Caco-2 (cell line): ENCODE measurements around the gene DNAJC4. TPM values are rescaled to one million over a fixed set of nuclear protein-coding genes. Genes with fewer than 3 reads are reported as not detected.

Experiments used
- BruUV-seq: library from RNA; stranded (reverse); fragments of 400-500 nt; replicated peaks from 2 replicates; lab custom pipeline; 2021; lab: Mats Ljungman, UMichigan
- CTCF ChIA-PET: fragments of 300-600 bp; sonication (Branson Sonifier 250); formaldehyde crosslinking; loops from one replicate; lab custom pipeline; 2022; ENCODE audit warnings: antibody characterized with exemption; lab: Charles Lee
- POLR2A ChIA-PET: fragments of 300-600 bp; sonication (Branson Sonifier 250); formaldehyde crosslinking; loops from one replicate; lab custom pipeline; 2022; ENCODE audit warnings: antibody characterized with exemption; lab: Charles Lee
- DNase-seq, 2 experiments: peaks; one replicate each; pipeline versions ENCODE4 v3.0.0 to v3.0.0-alpha.2; 2020 to 2022
- H3K27me3 ChIP-seq: replicated peaks from 2 replicates; pipeline ENCODE4 v1.6.0; 2011; ENCODE audit warnings: low read length; ENCODE audit not compliant: control insufficient read depth, insufficient read depth
- H3K36me3 ChIP-seq: 2 replicates; pipeline ENCODE4 v1.5.1; 2011; ENCODE audit warnings: low read length; ENCODE audit not compliant: control insufficient read depth, insufficient read depth
- H3K4me1 ChIP-seq: fragments of 250-450 bp; sonication (Bioruptor Pico); 2 replicates; pipeline ENCODE4 v1.5.1; 2020; ENCODE audit warnings: mild to moderate bottlenecking
- H3K4me3 ChIP-seq: 2 replicates; pipeline ENCODE4 v1.5.1; 2011; ENCODE audit warnings: low read depth, mild to moderate bottlenecking, control low read depth, low read length
- H3K9me3 ChIP-seq: fragments of 250-450 bp; sonication (Bioruptor Pico); 2 replicates; pipeline ENCODE4 v1.5.1; 2020; ENCODE audit warnings: mild to moderate bottlenecking, moderate library complexity
- H3K27ac Mint-ChIP-seq: one replicate; pipeline ENCODE4 v1.8.0; 2022; ENCODE audit warnings: mixed read lengths; ENCODE audit not compliant: unreplicated experiment
- H3K27me3 Mint-ChIP-seq: one replicate; pipeline ENCODE4 v1.8.0; 2022; ENCODE audit warnings: mixed read lengths; ENCODE audit not compliant: insufficient read depth, unreplicated experiment
- H3K36me3 Mint-ChIP-seq: one replicate; pipeline ENCODE4 v1.8.0; 2022; ENCODE audit warnings: mild to moderate bottlenecking, mixed read lengths; ENCODE audit not compliant: insufficient read depth, unreplicated experiment
- H3K4me1 Mint-ChIP-seq: one replicate; pipeline ENCODE4 v1.8.0; 2022; ENCODE audit warnings: low read depth, mixed read lengths; ENCODE audit not compliant: unreplicated experiment
- H3K4me3 Mint-ChIP-seq: one replicate; pipeline ENCODE4 v1.8.0; 2022; ENCODE audit warnings: mild to moderate bottlenecking, moderate library complexity, mixed read lengths; ENCODE audit not compliant: unreplicated experiment
- H3K9me3 Mint-ChIP-seq: one replicate; pipeline ENCODE4 v1.8.0; 2022; ENCODE audit warnings: mixed read lengths; ENCODE audit not compliant: unreplicated experiment
- CTCF ChIP-seq, 2 experiments: fragments of 200-600 bp in 1 of 2; IDR thresholded peaks; 1 replicate in 1 of 2; 2 replicates in 1 of 2; pipeline versions ENCODE4 v1.5.1 to v1.8.0; 2011 to 2022; ENCODE audit warnings: antibody characterized with exemption in 1 of 2, control low read depth in 1 of 2, inconsistent platforms in 1 of 2, low read depth in 1 of 2, low read length in 1 of 2, mild to moderate bottlenecking in 1 of 2, moderate library complexity in 1 of 2; ENCODE audit not compliant: insufficient read depth in 1 of 2, severe bottlenecking in 1 of 2, unreplicated experiment in 1 of 2
- intact Hi-C: fragments of 100-400 bp; cut with micrococcal nuclease; formaldehyde crosslinking; loops from one replicate; pipeline ENCODE4 v1.10.0; 2022; ENCODE audit not compliant: unreplicated experiment
- total RNA-seq: library from RNA; stranded (reverse); gene quantifications from 2 replicates; pipeline ENCODE4 v1.2.3, GENCODE V29; 2022

DNAJC4 gene
- total RNA-seq, 1 experiment from 2014 or later, result 22.9 TPM

- BruUV-seq, result no TSS peak
- Histone ChIP-seq H3K4me1 (peaks cover 16% of the 10 kb centered on the region), H3K36me3 (no peaks in the 10 kb centered on the region; the same call in 1 of the 2 replicates), H3K4me3 (peak within 1 kb of the TSS; percentile 55), H3K9me3 (no peaks in the 10 kb centered on the region), H3K27me3 (no peaks in the 10 kb centered on the region)
- ChIA-PET POLR2A (interaction anchor here (0.6 to 2.5 kb wide), 17 partner anchors 16 to 1720 kb away, joined by 3 to 33 read pairs (median 4); partner anchors contain the start of genes FKBP2, MACROD1, MARK2 and MTA2), CTCF (interaction anchor here (0.8 to 3.1 kb wide), 16 partner anchors 11 to 169 kb away, joined by 3 to 19 read pairs (median 4); partner anchors contain the start of genes ESRRA and MACROD1)
- Mint-ChIP-seq H3K9me3 (no peaks in the 10 kb centered on the region), H3K4me1 (peaks cover 12% of the 10 kb centered on the region), H3K27me3 (no peaks in the 10 kb centered on the region), H3K36me3 (peaks cover 59% of the 10 kb centered on the region), H3K27ac (no peak within 1 kb of the TSS), H3K4me3 (no peak within 1 kb of the TSS)
- DNase-seq, result peak; percentile 99 to 100
- peak in 1 of 2 experiments; percentile 60 for TF ChIP-seq CTCF (IDR thresholded peaks at IDR 0.05; ENCODE audit: insufficient read depth in 1 of 2, low read depth in 1 of 2, low read length in 1 of 2, severe bottlenecking in 1 of 2, unreplicated experiment in 1 of 2)
- intact Hi-C loops, result loop anchor here (1.0 to 5.0 kb wide), 3 partner anchors 21 to 86 kb away; partner anchors contain the start of gene FKBP2
Observed at GRCh38 chr11:64185693-64186491, 44.5 kb upstream of the DNAJC4 start, which contains the start of gene STIP1. Gene STIP1, plus strand, starts transcription at chr11:64186171. Its CDS starts 91 bp downstream, at chr11:64186262.

- DNase-seq, result peak in 1 of 2 experiments; percentile 35
- H3K4me3 ChIP-seq, result no peak overlapping the region
- H3K36me3 ChIP-seq, result no peaks in the 10 kb centered on the region; the same call in 1 of the 2 replicates
- no peaks in the 10 kb centered on the region for H3K9me3 ChIP-seq
- ChIA-PET CTCF (interaction anchor here (1.0 to 3.1 kb wide), 8 partner anchors 14 to 118 kb away, joined by 3 to 19 read pairs (median 4); partner anchors contain the start of genes ESRRA, MACROD1 and PPP1R14B), POLR2A (interaction anchor here (1.2 to 2.5 kb wide), 7 partner anchors 18 to 348 kb away, joined by 4 to 33 read pairs (median 7); partner anchors contain the start of genes FKBP2, MACROD1, MARK2 and NUDT22)
- Mint-ChIP-seq H3K4me3 (no peak overlapping the region), H3K27me3 (no peaks in the 10 kb centered on the region), H3K36me3 (peaks cover 64% of the 10 kb centered on the region), H3K9me3 (no peaks in the 10 kb centered on the region), H3K27ac (no peak overlapping the region), H3K4me1 (peaks cover 12% of the 10 kb centered on the region)
- no TSS peak for BruUV-seq
- H3K27me3 ChIP-seq, result no peaks in the 10 kb centered on the region
- no peak for TF ChIP-seq CTCF (IDR thresholded peaks at IDR 0.05; ENCODE audit: insufficient read depth in 1 of 2, low read depth in 1 of 2, low read length in 1 of 2, severe bottlenecking in 1 of 2, unreplicated experiment in 1 of 2)
- intact Hi-C loops, result loop anchor here (5.0 kb wide), 1 partner anchor 86 kb away; no protein-coding TSS in a partner anchor
- H3K4me1 ChIP-seq, result peaks cover 11% of the 10 kb centered on the region
Observed at GRCh38 chr11:64186492-64187165, 43.7 kb upstream of the DNAJC4 start.

- H3K36me3 Mint-ChIP-seq, result peaks cover 89% of the 10 kb centered on the region
- TF ChIP-seq CTCF (IDR thresholded peaks at IDR 0.05; ENCODE audit: insufficient read depth in 1 of 2, low read depth in 1 of 2, low read length in 1 of 2, severe bottlenecking in 1 of 2, unreplicated experiment in 1 of 2), result no peak
- no peak overlapping the region for H3K4me3 ChIP-seq
- CTCF ChIA-PET, result no interaction called here
- no peak for DNase-seq
- H3K9me3 Mint-ChIP-seq, result no peaks in the 10 kb centered on the region
- no peak overlapping the region for H3K27ac Mint-ChIP-seq
- H3K36me3 ChIP-seq, result peaks cover 8% of the 10 kb centered on the region
- H3K27me3 Mint-ChIP-seq, result no peaks in the 10 kb centered on the region
- H3K4me1 ChIP-seq, result 0 out of 2 replicates have a peak, but pooled peaks cover 3% of the 10 kb centered on the region
- H3K9me3 ChIP-seq, result no peaks in the 10 kb centered on the region
- POLR2A ChIA-PET, result interaction anchor here (0.5 kb wide), 1 partner anchor 11 kb away, joined by 3 read pairs; no protein-coding TSS in a partner anchor
- no TSS peak for BruUV-seq
- no peaks in the 10 kb centered on the region for H3K27me3 ChIP-seq
- intact Hi-C loops, result no loop called here
- H3K4me3 Mint-ChIP-seq, result no peak overlapping the region
- no peaks in the 10 kb centered on the region for H3K4me1 Mint-ChIP-seq
Observed at GRCh38 chr11:64192434-64192833, 37.9 kb upstream of the DNAJC4 start.
